ENCODE measurements around the gene RPGRIP1L.

The RPGRIP1L gene

DNA sequence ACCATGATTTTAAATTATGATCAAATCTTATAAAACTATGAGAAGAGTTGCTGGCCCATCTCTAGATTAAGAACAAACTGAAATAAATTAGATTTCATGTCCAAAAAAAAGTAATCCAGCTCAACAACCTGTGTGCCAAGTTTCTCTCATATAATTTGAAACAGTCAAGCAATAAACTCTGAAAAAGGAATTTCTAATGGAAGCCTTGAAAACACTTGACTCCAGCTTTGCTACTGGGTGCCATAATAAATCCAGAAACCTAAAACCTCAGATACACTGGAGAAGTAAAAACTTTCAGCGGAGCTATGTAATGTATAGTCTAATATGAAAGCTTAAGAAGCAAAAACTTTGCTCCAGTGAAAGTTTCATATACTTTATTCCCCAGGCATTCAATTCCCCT lies 25.5 kb downstream of the RPGRIP1L start:
- TF ChIP-seq, protein P1, sequence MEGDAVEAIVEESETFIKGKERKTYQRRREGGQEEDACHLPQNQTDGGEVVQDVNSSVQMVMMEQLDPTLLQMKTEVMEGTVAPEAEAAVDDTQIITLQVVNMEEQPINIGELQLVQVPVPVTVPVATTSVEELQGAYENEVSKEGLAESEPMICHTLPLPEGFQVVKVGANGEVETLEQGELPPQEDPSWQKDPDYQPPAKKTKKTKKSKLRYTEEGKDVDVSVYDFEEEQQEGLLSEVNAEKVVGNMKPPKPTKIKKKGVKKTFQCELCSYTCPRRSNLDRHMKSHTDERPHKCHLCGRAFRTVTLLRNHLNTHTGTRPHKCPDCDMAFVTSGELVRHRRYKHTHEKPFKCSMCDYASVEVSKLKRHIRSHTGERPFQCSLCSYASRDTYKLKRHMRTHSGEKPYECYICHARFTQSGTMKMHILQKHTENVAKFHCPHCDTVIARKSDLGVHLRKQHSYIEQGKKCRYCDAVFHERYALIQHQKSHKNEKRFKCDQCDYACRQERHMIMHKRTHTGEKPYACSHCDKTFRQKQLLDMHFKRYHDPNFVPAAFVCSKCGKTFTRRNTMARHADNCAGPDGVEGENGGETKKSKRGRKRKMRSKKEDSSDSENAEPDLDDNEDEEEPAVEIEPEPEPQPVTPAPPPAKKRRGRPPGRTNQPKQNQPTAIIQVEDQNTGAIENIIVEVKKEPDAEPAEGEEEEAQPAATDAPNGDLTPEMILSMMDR (IDR thresholded peaks at IDR 0.05; ENCODE audit: low read depth, low read length) = no peak
- no peak overlapping the region for H3K4me3 ChIP-seq (ENCODE audit: low read depth, low read length)

DNA sequence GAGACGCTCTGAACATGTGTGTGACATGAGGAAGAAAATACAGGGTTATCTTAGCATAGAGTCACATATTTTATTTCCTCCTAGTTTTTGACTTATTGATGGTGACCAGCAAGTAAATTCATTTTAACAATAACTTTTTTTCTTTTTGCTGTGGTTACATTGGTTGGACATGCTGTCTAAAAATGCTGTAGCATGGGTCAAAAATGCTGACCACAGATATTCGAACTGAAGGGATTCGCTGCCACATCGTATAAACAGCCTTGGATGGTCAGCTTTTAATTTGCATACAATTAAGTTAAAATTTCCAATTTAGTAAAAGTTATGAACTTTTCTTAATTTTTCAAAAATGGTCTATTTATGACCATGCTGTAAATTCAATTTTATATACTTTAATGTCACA lies 30.5 kb downstream of the RPGRIP1L start:
- no peak overlapping the region for H3K4me3 ChIP-seq (ENCODE audit: low read depth, low read length)
- TF ChIP-seq, protein P1 (IDR thresholded peaks at IDR 0.05; ENCODE audit: low read depth, low read length) = no peak

DNA sequence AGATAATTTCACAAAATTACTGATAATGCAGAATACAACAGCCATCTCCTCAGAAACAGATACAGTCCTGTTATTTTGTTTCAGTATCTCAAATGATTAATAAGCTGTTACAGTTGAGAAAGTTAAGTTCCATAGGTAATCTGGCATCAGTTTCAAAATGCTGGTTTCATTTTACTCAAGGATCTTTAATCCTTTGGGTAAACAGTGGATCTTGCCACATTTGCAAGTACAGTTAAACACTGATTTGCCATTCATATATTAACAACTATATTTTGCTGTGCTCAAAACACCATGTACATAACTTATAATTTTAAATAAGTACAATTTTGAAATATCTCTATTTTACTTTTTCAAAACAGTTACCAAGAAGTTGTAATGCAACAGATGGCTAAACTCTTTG lies 31.2 kb downstream of the RPGRIP1L start:
- TF ChIP-seq, protein P1 (IDR thresholded peaks at IDR 0.05; ENCODE audit: low read depth, low read length) = no peak
- no peak overlapping the region for H3K4me3 ChIP-seq (ENCODE audit: low read depth, low read length)

DNA sequence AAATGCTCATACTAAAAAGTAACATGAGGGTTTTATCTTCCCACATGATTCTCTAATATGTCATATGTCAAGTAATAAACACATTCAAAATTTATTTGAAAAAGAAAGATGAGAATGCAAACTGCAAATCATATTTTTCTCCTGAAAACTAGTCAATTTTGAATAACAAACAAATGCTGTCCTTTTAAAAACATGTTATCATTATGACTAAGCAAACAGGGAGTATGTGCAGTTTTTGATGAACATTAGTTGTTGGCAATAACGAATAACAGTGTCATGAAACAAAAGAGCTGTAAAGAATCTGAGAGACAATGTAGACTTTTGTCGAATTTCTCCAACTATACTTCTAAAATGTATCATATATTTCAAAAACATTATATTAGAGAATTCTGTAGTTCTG lies 34.8 kb downstream of the RPGRIP1L start:
- TF ChIP-seq, protein P1 (IDR thresholded peaks at IDR 0.05; ENCODE audit: low read depth, low read length) = no peak

DNA sequence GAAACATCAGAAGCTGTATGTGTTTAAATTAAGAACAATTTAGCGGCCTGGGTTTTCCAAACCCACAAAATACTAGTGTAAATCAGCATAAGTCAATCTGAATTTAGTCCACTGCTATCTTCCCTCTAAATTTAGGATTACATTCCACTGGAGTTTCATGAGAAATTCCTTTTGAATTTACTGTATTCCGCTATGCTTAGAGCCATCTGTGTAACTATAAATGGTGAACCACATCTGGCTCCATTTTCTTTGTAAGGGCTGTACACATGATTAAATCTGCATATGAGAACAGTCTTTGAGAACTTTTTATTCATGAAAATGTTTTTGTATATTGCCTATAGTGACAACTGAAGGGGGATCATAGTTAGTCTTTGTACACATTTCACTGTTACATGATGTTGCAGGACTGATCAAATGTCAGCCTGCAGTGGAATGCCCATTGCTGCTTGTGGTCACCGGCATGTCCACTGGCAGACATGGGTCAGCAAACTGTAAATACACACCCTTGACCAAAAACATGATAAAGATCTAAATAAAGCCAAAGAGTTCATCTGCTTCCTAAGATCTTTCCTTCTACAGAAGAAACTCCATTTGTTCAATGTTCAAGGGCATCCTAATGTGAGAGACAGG lies 36.8 kb downstream of the RPGRIP1L start:
- TF ChIP-seq, protein P1 (IDR thresholded peaks at IDR 0.05; ENCODE audit: low read depth, low read length) = no peak

More for the DNA sequence above, 34.8 kb downstream of the RPGRIP1L start:
- H3K4me3 ChIP-seq (ENCODE audit: low read depth, low read length) = no peak overlapping the region

DNA sequence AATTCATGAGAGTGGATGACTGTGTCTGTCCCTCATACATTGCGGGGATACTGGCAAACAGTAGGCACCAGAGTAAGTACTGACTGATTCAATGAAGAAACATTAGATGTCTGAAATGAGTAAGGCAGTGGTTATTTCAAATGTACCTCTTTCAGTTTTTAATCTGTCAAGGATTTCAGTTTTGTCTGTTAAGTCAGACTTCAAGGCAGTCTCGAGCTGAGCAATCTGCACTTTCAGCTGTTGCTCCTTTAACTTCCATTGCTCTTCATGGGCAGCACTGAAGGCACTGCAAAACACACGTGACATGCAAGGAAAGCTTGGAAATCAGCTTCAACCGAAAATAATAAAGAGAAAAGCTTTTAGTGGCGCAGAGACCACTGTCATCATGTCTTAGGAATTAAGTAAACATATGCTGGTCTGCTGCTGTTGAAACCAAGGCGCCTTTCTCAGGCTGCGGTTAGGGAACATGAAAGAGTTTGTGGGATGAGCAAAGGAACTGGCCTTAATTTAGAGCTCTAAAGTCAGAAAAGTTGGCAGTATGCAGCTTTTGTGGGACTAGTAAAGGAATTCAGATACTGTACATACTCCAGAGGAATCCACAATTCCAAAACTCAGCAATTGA lies 38.8 kb downstream of the RPGRIP1L start:
- H3K4me3 ChIP-seq (ENCODE audit: low read depth, low read length) = no peak overlapping the region
- TF ChIP-seq, protein P1 (IDR thresholded peaks at IDR 0.05; ENCODE audit: low read depth, low read length) = no peak

More for the DNA sequence above, 36.8 kb downstream of the RPGRIP1L start:
- no peak overlapping the region for H3K4me3 ChIP-seq (ENCODE audit: low read depth, low read length)

DNA sequence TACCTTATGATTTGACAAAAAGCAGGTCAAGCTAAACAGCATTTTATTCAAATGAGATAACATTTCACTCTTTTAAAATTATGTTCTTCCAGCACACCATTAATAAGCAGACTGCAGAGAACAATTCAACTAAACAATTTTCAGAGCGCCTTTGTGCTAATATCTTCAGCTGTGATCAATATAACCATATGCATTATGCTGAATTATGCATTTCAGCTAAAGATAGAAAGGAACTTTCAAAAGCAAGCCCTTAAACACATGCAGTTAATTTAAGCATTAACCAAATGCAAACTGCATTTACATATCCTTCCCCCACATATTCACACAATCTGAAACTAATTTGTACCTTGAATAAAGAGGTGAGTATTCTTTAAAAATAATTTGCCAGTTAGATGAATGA lies 41.6 kb downstream of the RPGRIP1L start:
- H3K4me3 ChIP-seq (ENCODE audit: low read depth, low read length) = no peak overlapping the region
- TF ChIP-seq, protein P1 (IDR thresholded peaks at IDR 0.05; ENCODE audit: low read depth, low read length) = no peak
